ENCODE measurements around the gene UTP4. TPM values are rescaled to one million over a fixed set of nuclear protein-coding genes. Genes with fewer than 3 reads are reported as not detected.

Gene UTP4
- total RNA-seq, 1 experiment from 2014 or later = 61.7 TPM

DNA sequence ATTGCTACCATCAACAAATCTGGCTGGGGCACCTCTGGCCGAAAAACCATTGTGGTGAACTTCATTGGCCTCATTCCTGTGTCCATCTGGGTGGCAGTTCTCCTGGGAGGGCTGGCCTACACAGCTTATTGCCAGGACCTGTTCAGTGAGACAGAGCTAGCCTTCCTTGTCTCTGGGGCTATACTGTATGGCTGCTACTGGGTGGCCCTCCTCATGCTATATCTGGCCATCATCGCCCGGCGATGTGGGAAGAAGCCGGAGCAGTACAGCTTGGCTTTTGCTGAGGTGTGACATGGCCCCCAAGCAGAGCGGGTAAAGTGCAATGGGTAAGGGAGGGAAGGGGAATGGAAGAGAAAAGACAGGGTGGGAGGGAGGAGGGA is 17.5 kb upstream of the UTP4 start:
- TF ChIP-seq, protein P1, sequence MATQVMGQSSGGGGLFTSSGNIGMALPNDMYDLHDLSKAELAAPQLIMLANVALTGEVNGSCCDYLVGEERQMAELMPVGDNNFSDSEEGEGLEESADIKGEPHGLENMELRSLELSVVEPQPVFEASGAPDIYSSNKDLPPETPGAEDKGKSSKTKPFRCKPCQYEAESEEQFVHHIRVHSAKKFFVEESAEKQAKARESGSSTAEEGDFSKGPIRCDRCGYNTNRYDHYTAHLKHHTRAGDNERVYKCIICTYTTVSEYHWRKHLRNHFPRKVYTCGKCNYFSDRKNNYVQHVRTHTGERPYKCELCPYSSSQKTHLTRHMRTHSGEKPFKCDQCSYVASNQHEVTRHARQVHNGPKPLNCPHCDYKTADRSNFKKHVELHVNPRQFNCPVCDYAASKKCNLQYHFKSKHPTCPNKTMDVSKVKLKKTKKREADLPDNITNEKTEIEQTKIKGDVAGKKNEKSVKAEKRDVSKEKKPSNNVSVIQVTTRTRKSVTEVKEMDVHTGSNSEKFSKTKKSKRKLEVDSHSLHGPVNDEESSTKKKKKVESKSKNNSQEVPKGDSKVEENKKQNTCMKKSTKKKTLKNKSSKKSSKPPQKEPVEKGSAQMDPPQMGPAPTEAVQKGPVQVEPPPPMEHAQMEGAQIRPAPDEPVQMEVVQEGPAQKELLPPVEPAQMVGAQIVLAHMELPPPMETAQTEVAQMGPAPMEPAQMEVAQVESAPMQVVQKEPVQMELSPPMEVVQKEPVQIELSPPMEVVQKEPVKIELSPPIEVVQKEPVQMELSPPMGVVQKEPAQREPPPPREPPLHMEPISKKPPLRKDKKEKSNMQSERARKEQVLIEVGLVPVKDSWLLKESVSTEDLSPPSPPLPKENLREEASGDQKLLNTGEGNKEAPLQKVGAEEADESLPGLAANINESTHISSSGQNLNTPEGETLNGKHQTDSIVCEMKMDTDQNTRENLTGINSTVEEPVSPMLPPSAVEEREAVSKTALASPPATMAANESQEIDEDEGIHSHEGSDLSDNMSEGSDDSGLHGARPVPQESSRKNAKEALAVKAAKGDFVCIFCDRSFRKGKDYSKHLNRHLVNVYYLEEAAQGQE (IDR thresholded peaks at IDR 0.05; ENCODE audit: insufficient read depth in 1 of 2, low read depth in 2 of 2, low read length in 1 of 2) = no peak
- TF ChIP-seq CTCF (IDR thresholded peaks at IDR 0.05) (no peak), POLR2AphosphoS5 (IDR thresholded peaks at IDR 0.05; ENCODE audit: low read depth, low read length) (no peak), TCF7L2 (IDR thresholded peaks at IDR 0.05; ENCODE audit: low read depth, low read length) (no peak), SIN3A (IDR thresholded peaks at IDR 0.05; ENCODE audit: borderline replicate concordance, insufficient read depth, low read depth, low read length) (no peak)
- CTCF ChIA-PET = no interaction called here
- no peak for DNase-seq (ENCODE audit: low read depth, low spot score)
- H3K9me3 ChIP-seq (ENCODE audit: control insufficient read depth, insufficient read depth, low read depth, low read length) = no peaks in the 10 kb centered on the region
- 0 out of 2 replicates have a peak, but pooled peaks cover 2% of the 10 kb centered on the region for H3K4me1 ChIP-seq (ENCODE audit: control insufficient read depth, insufficient read depth, low read length)
- H3K27ac ChIP-seq (ENCODE audit: low read length) = no peak overlapping the region
- intact Hi-C loops (cut with micrococcal nuclease; ENCODE audit: unreplicated experiment) = loop anchor here (10.0 kb wide), 1 partner anchor 260 kb away; no protein-coding TSS in a partner anchor
- H3K27me3 ChIP-seq (ENCODE audit: control insufficient read depth, insufficient read depth, low read length) = no peaks in the 10 kb centered on the region
- BruUV-seq (replicated peaks) = no TSS peak
- peaks cover 2% of the 10 kb centered on the region; the same call in 1 of the 2 replicates for H3K36me3 ChIP-seq (ENCODE audit: control insufficient read depth, insufficient read depth, low read length)
- POLR2A ChIA-PET = interaction anchor here (0.6 kb wide), 1 partner anchor 201 kb away, joined by 7 read pairs; no protein-coding TSS in a partner anchor
- H3K4me3 ChIP-seq (ENCODE audit: low read depth in 2 of 2, low read length in 2 of 2) = no peak overlapping the region
- ATAC-seq = no peak
- in situ Hi-C loops (cut with HindIII; ENCODE audit: low pct_unique_long_range_greater_than_20kb, low sequenced_read_pairs) = no loop called here

- BruUV-seq (replicated peaks) = no TSS peak
- CTCF ChIA-PET = no interaction called here
- no peak for TF ChIP-seq POLR2AphosphoS5 (IDR thresholded peaks at IDR 0.05; ENCODE audit: low read depth, low read length)
- no peak for TF ChIP-seq CTCF (IDR thresholded peaks at IDR 0.05)
- TF ChIP-seq, protein P1 (IDR thresholded peaks at IDR 0.05; ENCODE audit: insufficient read depth in 1 of 2, low read depth in 2 of 2, low read length in 1 of 2) = no peak
- no peak for TF ChIP-seq SIN3A (IDR thresholded peaks at IDR 0.05; ENCODE audit: borderline replicate concordance, insufficient read depth, low read depth, low read length)
- no peak for TF ChIP-seq TCF7L2 (IDR thresholded peaks at IDR 0.05; ENCODE audit: low read depth, low read length)
- Histone ChIP-seq H3K4me3 (ENCODE audit: low read depth in 2 of 2, low read length in 2 of 2) (no peak overlapping the region), H3K27ac (ENCODE audit: low read length) (no peak overlapping the region), H3K27me3 (ENCODE audit: control insufficient read depth, insufficient read depth, low read length) (no peaks in the 10 kb centered on the region), H3K9me3 (ENCODE audit: control insufficient read depth, insufficient read depth, low read depth, low read length) (no peaks in the 10 kb centered on the region), H3K4me1 (ENCODE audit: control insufficient read depth, insufficient read depth, low read length) (0 out of 2 replicates have a peak, but pooled peaks cover 2% of the 10 kb centered on the region), H3K36me3 (ENCODE audit: control insufficient read depth, insufficient read depth, low read length) (peaks cover 4% of the 10 kb centered on the region)
- in situ Hi-C loops (cut with HindIII; ENCODE audit: low pct_unique_long_range_greater_than_20kb, low sequenced_read_pairs) = no loop called here
- no peak for ATAC-seq
- no peak for DNase-seq (ENCODE audit: low read depth, low spot score)
- POLR2A ChIA-PET = interaction anchor here (0.6 kb wide), 1 partner anchor 202 kb away, joined by 7 read pairs; no protein-coding TSS in a partner anchor
- intact Hi-C loops (cut with micrococcal nuclease; ENCODE audit: unreplicated experiment) = loop anchor here (10.0 kb wide), 1 partner anchor 261 kb away; no protein-coding TSS in a partner anchor
These were observed 17.1 kb upstream of the UTP4 start for GRCh38 chr16:69115361-69115760.

Data from Panc1 (cell line).